Measurements from ENCODE around the gene LMNTD1.

LMNTD1 gene

GRCh38 chr12:25584596-25584995 is 31.5 kb upstream of the LMNTD1 start:
- Histone ChIP-seq H3F3A (ENCODE audit: insufficient read depth) (no peaks in the 10 kb centered on the region), H3K9ac (ENCODE audit: low read length) (no peak overlapping the region), H3K79me2 (ENCODE audit: insufficient read depth, low read length) (no peaks in the 10 kb centered on the region), H3K27ac (ENCODE audit: low read depth, low read length) (no peak overlapping the region), H3K9me2 (replicated peaks; ENCODE audit: insufficient read depth, low read length) (no peaks in the 10 kb centered on the region), H3K27me3 (ENCODE audit: low read length) (no peaks in the 10 kb centered on the region), H4K20me1 (ENCODE audit: low read depth, low read length) (no peaks in the 10 kb centered on the region), H3K4me3 (ENCODE audit: insufficient read depth, low read length, poor library complexity, severe bottlenecking) (no peak overlapping the region), H3K9me3 (ENCODE audit: insufficient read depth, low read length) (no peaks in the 10 kb centered on the region), H3K36me3 (ENCODE audit: low read length) (no peaks in the 10 kb centered on the region), H2AFZ (ENCODE audit: low read depth, low read length, severe bottlenecking) (no peak overlapping the region), H3K4me2 (ENCODE audit: low read depth, low read length, poor library complexity, severe bottlenecking) (no peak overlapping the region)
- TF ChIP-seq EZH2phosphoT487 (conservative IDR thresholded peaks at IDR 0.05; ENCODE audit: low read length): no peak
- TF ChIP-seq, protein P1, sequence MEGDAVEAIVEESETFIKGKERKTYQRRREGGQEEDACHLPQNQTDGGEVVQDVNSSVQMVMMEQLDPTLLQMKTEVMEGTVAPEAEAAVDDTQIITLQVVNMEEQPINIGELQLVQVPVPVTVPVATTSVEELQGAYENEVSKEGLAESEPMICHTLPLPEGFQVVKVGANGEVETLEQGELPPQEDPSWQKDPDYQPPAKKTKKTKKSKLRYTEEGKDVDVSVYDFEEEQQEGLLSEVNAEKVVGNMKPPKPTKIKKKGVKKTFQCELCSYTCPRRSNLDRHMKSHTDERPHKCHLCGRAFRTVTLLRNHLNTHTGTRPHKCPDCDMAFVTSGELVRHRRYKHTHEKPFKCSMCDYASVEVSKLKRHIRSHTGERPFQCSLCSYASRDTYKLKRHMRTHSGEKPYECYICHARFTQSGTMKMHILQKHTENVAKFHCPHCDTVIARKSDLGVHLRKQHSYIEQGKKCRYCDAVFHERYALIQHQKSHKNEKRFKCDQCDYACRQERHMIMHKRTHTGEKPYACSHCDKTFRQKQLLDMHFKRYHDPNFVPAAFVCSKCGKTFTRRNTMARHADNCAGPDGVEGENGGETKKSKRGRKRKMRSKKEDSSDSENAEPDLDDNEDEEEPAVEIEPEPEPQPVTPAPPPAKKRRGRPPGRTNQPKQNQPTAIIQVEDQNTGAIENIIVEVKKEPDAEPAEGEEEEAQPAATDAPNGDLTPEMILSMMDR (IDR thresholded peaks at IDR 0.05; ENCODE audit: insufficient read depth, low read length, poor library complexity, severe bottlenecking): no peak

- Histone ChIP-seq H4K20me1 (ENCODE audit: low read depth, low read length) (no peaks in the 10 kb centered on the region), H3K9ac (ENCODE audit: low read length) (no peak overlapping the region), H3F3A (ENCODE audit: insufficient read depth) (no peaks in the 10 kb centered on the region), H3K9me3 (ENCODE audit: insufficient read depth, low read length) (no peaks in the 10 kb centered on the region), H3K9me2 (replicated peaks; ENCODE audit: insufficient read depth, low read length) (no peaks in the 10 kb centered on the region), H3K79me2 (ENCODE audit: insufficient read depth, low read length) (no peaks in the 10 kb centered on the region), H3K27ac (ENCODE audit: low read depth, low read length) (no peak overlapping the region), H3K27me3 (ENCODE audit: low read length) (no peaks in the 10 kb centered on the region), H2AFZ (ENCODE audit: low read depth, low read length, severe bottlenecking) (no peak overlapping the region), H3K4me2 (ENCODE audit: low read depth, low read length, poor library complexity, severe bottlenecking) (no peak overlapping the region), H3K36me3 (ENCODE audit: low read length) (no peaks in the 10 kb centered on the region), H3K4me3 (ENCODE audit: insufficient read depth, low read length, poor library complexity, severe bottlenecking) (no peak overlapping the region)
- TF ChIP-seq, protein P1 (IDR thresholded peaks at IDR 0.05; ENCODE audit: insufficient read depth, low read length, poor library complexity, severe bottlenecking): no peak
- TF ChIP-seq EZH2phosphoT487 (conservative IDR thresholded peaks at IDR 0.05; ENCODE audit: low read length): no peak
Measured at GRCh38 chr12:25583545-25583944, 30.5 kb upstream of the LMNTD1 start.

DNA sequence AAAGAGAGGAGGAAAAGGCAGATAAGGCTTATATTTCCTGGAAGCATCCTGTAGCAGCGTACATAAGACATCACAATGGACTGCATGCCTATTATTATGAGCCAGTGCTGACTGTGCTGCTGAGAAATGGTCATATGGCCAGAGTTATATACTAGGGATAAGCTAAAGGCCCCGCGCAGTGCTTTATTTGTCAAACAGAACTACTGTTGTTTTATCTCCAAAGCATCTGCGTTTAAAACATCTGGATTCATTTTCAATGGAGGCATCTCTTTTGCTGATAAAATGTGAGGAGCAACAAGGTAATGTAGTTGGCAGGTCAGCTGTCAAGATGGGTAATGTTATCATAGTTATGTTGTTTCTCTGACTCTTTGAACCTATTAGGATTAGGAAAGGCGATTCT is 28.0 kb upstream of the LMNTD1 start:
- no peaks in the 10 kb centered on the region for H3K79me2 ChIP-seq (ENCODE audit: insufficient read depth, low read length)
- TF ChIP-seq EZH2phosphoT487 (conservative IDR thresholded peaks at IDR 0.05; ENCODE audit: low read length): no peak
- TF ChIP-seq, protein P1 (IDR thresholded peaks at IDR 0.05; ENCODE audit: insufficient read depth, low read length, poor library complexity, severe bottlenecking): no peak
- H3K4me3 ChIP-seq (ENCODE audit: insufficient read depth, low read length, poor library complexity, severe bottlenecking): no peak overlapping the region
- no peak overlapping the region for H2AFZ ChIP-seq (ENCODE audit: low read depth, low read length, severe bottlenecking)
- H3K27ac ChIP-seq (ENCODE audit: low read depth, low read length): no peak overlapping the region
- H3K9ac ChIP-seq (ENCODE audit: low read length): no peak overlapping the region
- H4K20me1 ChIP-seq (ENCODE audit: low read depth, low read length): no peaks in the 10 kb centered on the region
- no peaks in the 10 kb centered on the region for H3K36me3 ChIP-seq (ENCODE audit: low read length)
- H3K27me3 ChIP-seq (ENCODE audit: low read length): no peaks in the 10 kb centered on the region
- no peaks in the 10 kb centered on the region for H3K9me3 ChIP-seq (ENCODE audit: insufficient read depth, low read length)
- no peak overlapping the region for H3K4me2 ChIP-seq (ENCODE audit: low read depth, low read length, poor library complexity, severe bottlenecking)
- H3F3A ChIP-seq (ENCODE audit: insufficient read depth): no peaks in the 10 kb centered on the region
- no peaks in the 10 kb centered on the region for H3K9me2 ChIP-seq (replicated peaks; ENCODE audit: insufficient read depth, low read length)
